GM23338 (cell line): ENCODE results near the gene CREB3L2. TPM values are rescaled to one million over a fixed set of nuclear protein-coding genes. Genes with fewer than 3 reads are reported as not detected.

ENCODE experiments used
- ATAC-seq: fragments of 200-7000 bp; cut with Tn5 transposase; 3 replicates; pipeline ENCODE4 v1.9.1; 2020
- DNase-seq: peaks from one replicate; pipeline ENCODE4 v3.0.0-alpha.2; 2015; ENCODE audit warnings: low spot score
- H2AFZ ChIP-seq: fragments of 200-600 bp; sonication (generic); 2 replicates; pipeline ENCODE4 v1.8.0; 2016; ENCODE audit warnings: antibody characterized with exemption, mild to moderate bottlenecking, moderate library complexity
- H3F3A ChIP-seq: fragments of 200-600 bp; sonication (generic); replicated peaks from 2 replicates; pipeline ENCODE4 v1.8.0; 2017; ENCODE audit warnings: antibody characterized with exemption, mixed run types, low read depth
- H3K27ac ChIP-seq: fragments of 200-600 bp; sonication (generic); 2 replicates; pipeline ENCODE4 v1.6.1; 2016; ENCODE audit warnings: low read depth
- H3K27me3 ChIP-seq: fragments of 200-600 bp; sonication (generic); 2 replicates; pipeline ENCODE4 v1.8.0; 2016; ENCODE audit warnings: mild to moderate bottlenecking, mixed run types, moderate library complexity; ENCODE audit not compliant: insufficient read depth
- H3K36me3 ChIP-seq: fragments of 200-600 bp; sonication (generic); 2 replicates; pipeline ENCODE4 v1.8.0; 2016; ENCODE audit warnings: mild to moderate bottlenecking; ENCODE audit not compliant: insufficient read depth
- H3K4me1 ChIP-seq: fragments of 200-600 bp; sonication (generic); 2 replicates; pipeline ENCODE4 v1.8.0; 2016; ENCODE audit warnings: mild to moderate bottlenecking, moderate library complexity; ENCODE audit not compliant: insufficient read depth
- H3K4me2 ChIP-seq: fragments of 200-600 bp; sonication (generic); 2 replicates; pipeline ENCODE4 v1.7.1; 2017; ENCODE audit warnings: mixed run types
- H3K4me3 ChIP-seq: fragments of 200-600 bp; sonication (generic); 2 replicates; pipeline ENCODE4 v1.6.1; 2016; ENCODE audit warnings: mixed run types
- H3K79me2 ChIP-seq: fragments of 200-600 bp; sonication (generic); replicated peaks from 2 replicates; pipeline ENCODE4 v1.8.0; 2017; ENCODE audit warnings: mild to moderate bottlenecking; ENCODE audit not compliant: insufficient read depth
- H3K9me2 ChIP-seq: fragments of 200-600 bp; sonication (generic); 2 replicates; pipeline ENCODE4 v1.8.0; 2017; ENCODE audit not compliant: insufficient read depth
- H4K20me1 ChIP-seq: fragments of 200-600 bp; sonication (generic); replicated peaks from 2 replicates; pipeline ENCODE4 v1.8.0; 2017; ENCODE audit warnings: mild to moderate bottlenecking; ENCODE audit not compliant: insufficient read depth
- H3K27ac Mint-ChIP-seq: 2 replicates; pipeline ENCODE4 v1.8.0; 2020; ENCODE audit warnings: inconsistent platforms, mild to moderate bottlenecking, moderate library complexity, mixed read lengths
- H3K27me3 Mint-ChIP-seq: 3 replicates; pipeline ENCODE4 v1.8.0; 2022; ENCODE audit warnings: low read depth, mild to moderate bottlenecking, moderate library complexity, mixed read lengths, inconsistent platforms; ENCODE audit not compliant: insufficient read depth, poor library complexity
- H3K36me3 Mint-ChIP-seq: 3 replicates; pipeline ENCODE4 v1.8.0; 2021; ENCODE audit warnings: low read depth, mild to moderate bottlenecking, inconsistent platforms, moderate library complexity, mixed read lengths
- H3K4me1 Mint-ChIP-seq: 3 replicates; pipeline ENCODE4 v1.8.0; 2020; ENCODE audit warnings: mild to moderate bottlenecking, inconsistent platforms, mixed read lengths
- H3K4me3 Mint-ChIP-seq: 3 replicates; pipeline ENCODE4 v1.8.0; 2021; ENCODE audit warnings: moderate library complexity, mild to moderate bottlenecking, inconsistent platforms, mixed read lengths
- H3K9me3 Mint-ChIP-seq: 3 replicates; pipeline ENCODE4 v1.8.0; 2020; ENCODE audit warnings: moderate library complexity, mild to moderate bottlenecking, inconsistent platforms, mixed read lengths
- CREB1 ChIP-seq: fragments of 250-450 bp; sonication (Bioruptor Pico); IDR thresholded peaks from 2 replicates; pipeline ENCODE4 v1.5.0; 2020; ENCODE audit warnings: low read depth, mild to moderate bottlenecking, moderate library complexity
- EZH2 ChIP-seq: fragments of 200-600 bp; sonication (generic); IDR thresholded peaks from one replicate; pipeline ENCODE4 v1.8.0; 2017; ENCODE audit warnings: antibody characterized with exemption, mild to moderate bottlenecking, low read depth; ENCODE audit not compliant: unreplicated experiment
- EZH2phosphoT487 ChIP-seq: fragments of 200-600 bp; sonication (generic); IDR thresholded peaks from one replicate; pipeline ENCODE4 v1.8.1; 2018; ENCODE audit warnings: antibody characterized with exemption; ENCODE audit not compliant: unreplicated experiment
- ZNF114 ChIP-seq: fragments of 250-450 bp; sonication (Bioruptor Pico); IDR thresholded peaks from 2 replicates; pipeline ENCODE4 v1.5.0; 2020; ENCODE audit warnings: mild to moderate bottlenecking, moderate library complexity
- ZNF331 ChIP-seq: fragments of 250-450 bp; sonication (Bioruptor Pico); IDR thresholded peaks from 2 replicates; pipeline ENCODE4 v1.5.0; 2020; ENCODE audit warnings: low read depth, mild to moderate bottlenecking, moderate library complexity
- polyA plus RNA-seq: library from polyadenylated mRNA; unstranded; fragments of >200 nt; fragmentation: Nextera tagmentation; extraction: Ambion mirVana; gene quantifications from 2 replicates; pipeline ENCODE4 v1.2.1, GENCODE V29; 2016
- total RNA-seq: library from RNA; depleted of rRNA; stranded (reverse); fragments of >200 nt; shearing (Covaris generic); gene quantifications from 2 replicates; pipeline ENCODE4 v1.2.3, GENCODE V29; 2014
- TF ChIP-seq, protein P1 (sequence below): IDR thresholded peaks from one replicate; pipeline ENCODE4 v1.6.1; 2018; ENCODE audit warnings: antibody characterized with exemption; ENCODE audit not compliant: unreplicated experiment
- TF ChIP-seq, protein P2 (sequence below): IDR thresholded peaks from 2 replicates; pipeline ENCODE4 v1.6.1; 2016; ENCODE audit warnings: antibody characterized with exemption
- TF ChIP-seq, protein P3 (sequence below), 2 experiments: fragments of 200-600 bp in 1 of 2; sonication (generic) in 1 of 2; conservative IDR thresholded peaks; 2 replicates each; pipeline versions ENCODE4 v1.5.1 to v1.6.1; 2016 to 2017; ENCODE audit warnings: antibody characterized with exemption in 2 of 2, low read depth in 2 of 2, mild to moderate bottlenecking in 2 of 2, moderate library complexity in 1 of 2

CREB3L2 gene
- total and polyA plus RNA-seq, 2 experiments from 2014 or later: 14.5 to 27.1 TPM

DNA sequence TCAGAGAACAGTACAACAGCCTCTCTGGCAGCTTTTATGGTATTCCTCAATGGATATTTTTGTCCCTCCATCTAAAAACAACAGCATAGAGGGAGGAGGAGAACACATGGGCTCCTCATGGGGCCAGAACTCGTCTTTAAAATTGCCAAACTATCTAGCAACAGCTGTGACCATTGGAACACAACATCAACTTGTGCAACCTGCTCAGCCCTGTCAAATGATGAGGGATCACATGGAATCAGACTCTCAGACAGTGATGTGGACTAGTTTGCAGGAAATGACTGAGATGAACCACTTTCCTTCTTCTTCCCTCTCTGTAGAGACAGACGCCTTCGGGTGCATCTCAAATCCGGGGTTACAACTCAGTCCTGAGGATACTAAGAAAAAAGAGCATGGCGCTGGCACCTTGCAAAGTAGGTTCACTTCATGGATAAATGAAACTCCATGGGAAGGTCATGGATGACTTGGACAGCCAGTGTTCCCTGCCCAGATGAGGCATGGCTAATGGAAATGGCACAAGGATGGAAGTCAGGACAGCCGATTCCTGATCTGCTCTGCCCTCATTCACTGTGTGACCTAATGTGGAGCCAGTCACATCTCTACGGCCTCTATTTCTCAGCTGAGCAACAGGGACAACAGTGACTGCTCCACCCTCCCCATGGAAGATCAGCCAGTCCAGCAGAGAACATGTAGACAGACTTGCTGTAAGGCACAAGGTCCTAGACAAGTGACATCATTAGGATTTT lies 130.5 kb downstream of the CREB3L2 start:
- Histone ChIP-seq H3K79me2 (no peaks in the 10 kb centered on the region), H2AFZ (no peak overlapping the region), H3K4me3 (no peak overlapping the region), H4K20me1 (no peaks in the 10 kb centered on the region), H3K27ac (no peak overlapping the region), H3F3A (no peaks in the 10 kb centered on the region), H3K27me3 (no peaks in the 10 kb centered on the region), H3K4me2 (no peak overlapping the region), H3K4me1 (peaks cover 8% of the 10 kb centered on the region; the same call in 1 of the 2 replicates), H3K9me2 (no peaks in the 10 kb centered on the region), H3K36me3 (no peaks in the 10 kb centered on the region; the same call in 1 of the 2 replicates)
- peaks cover 3% of the 10 kb centered on the region for H3K27me3 Mint-ChIP-seq
- H3K4me3 Mint-ChIP-seq: no peak overlapping the region
- no peak for ATAC-seq
- H3K27ac Mint-ChIP-seq: no peak overlapping the region
- peaks cover 20% of the 10 kb centered on the region for H3K4me1 Mint-ChIP-seq
- peaks cover 28% of the 10 kb centered on the region for H3K36me3 Mint-ChIP-seq
- no peak for DNase-seq
- TF ChIP-seq EZH2: no peak
- TF ChIP-seq, protein P1, sequence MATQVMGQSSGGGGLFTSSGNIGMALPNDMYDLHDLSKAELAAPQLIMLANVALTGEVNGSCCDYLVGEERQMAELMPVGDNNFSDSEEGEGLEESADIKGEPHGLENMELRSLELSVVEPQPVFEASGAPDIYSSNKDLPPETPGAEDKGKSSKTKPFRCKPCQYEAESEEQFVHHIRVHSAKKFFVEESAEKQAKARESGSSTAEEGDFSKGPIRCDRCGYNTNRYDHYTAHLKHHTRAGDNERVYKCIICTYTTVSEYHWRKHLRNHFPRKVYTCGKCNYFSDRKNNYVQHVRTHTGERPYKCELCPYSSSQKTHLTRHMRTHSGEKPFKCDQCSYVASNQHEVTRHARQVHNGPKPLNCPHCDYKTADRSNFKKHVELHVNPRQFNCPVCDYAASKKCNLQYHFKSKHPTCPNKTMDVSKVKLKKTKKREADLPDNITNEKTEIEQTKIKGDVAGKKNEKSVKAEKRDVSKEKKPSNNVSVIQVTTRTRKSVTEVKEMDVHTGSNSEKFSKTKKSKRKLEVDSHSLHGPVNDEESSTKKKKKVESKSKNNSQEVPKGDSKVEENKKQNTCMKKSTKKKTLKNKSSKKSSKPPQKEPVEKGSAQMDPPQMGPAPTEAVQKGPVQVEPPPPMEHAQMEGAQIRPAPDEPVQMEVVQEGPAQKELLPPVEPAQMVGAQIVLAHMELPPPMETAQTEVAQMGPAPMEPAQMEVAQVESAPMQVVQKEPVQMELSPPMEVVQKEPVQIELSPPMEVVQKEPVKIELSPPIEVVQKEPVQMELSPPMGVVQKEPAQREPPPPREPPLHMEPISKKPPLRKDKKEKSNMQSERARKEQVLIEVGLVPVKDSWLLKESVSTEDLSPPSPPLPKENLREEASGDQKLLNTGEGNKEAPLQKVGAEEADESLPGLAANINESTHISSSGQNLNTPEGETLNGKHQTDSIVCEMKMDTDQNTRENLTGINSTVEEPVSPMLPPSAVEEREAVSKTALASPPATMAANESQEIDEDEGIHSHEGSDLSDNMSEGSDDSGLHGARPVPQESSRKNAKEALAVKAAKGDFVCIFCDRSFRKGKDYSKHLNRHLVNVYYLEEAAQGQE: no peak
- no peak for TF ChIP-seq ZNF114 (CRISPR knock-in tag)
- TF ChIP-seq, protein P2, sequence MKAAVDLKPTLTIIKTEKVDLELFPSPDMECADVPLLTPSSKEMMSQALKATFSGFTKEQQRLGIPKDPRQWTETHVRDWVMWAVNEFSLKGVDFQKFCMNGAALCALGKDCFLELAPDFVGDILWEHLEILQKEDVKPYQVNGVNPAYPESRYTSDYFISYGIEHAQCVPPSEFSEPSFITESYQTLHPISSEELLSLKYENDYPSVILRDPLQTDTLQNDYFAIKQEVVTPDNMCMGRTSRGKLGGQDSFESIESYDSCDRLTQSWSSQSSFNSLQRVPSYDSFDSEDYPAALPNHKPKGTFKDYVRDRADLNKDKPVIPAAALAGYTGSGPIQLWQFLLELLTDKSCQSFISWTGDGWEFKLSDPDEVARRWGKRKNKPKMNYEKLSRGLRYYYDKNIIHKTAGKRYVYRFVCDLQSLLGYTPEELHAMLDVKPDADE: no peak
- TF ChIP-seq, protein P3, sequence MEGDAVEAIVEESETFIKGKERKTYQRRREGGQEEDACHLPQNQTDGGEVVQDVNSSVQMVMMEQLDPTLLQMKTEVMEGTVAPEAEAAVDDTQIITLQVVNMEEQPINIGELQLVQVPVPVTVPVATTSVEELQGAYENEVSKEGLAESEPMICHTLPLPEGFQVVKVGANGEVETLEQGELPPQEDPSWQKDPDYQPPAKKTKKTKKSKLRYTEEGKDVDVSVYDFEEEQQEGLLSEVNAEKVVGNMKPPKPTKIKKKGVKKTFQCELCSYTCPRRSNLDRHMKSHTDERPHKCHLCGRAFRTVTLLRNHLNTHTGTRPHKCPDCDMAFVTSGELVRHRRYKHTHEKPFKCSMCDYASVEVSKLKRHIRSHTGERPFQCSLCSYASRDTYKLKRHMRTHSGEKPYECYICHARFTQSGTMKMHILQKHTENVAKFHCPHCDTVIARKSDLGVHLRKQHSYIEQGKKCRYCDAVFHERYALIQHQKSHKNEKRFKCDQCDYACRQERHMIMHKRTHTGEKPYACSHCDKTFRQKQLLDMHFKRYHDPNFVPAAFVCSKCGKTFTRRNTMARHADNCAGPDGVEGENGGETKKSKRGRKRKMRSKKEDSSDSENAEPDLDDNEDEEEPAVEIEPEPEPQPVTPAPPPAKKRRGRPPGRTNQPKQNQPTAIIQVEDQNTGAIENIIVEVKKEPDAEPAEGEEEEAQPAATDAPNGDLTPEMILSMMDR (conservative IDR thresholded peaks at IDR 0.05; ENCODE audit: low read depth in 2 of 2): no peak
- TF ChIP-seq EZH2phosphoT487: no peak
- TF ChIP-seq ZNF331 (CRISPR knock-in tag): no peak
- no peak for TF ChIP-seq CREB1 (CRISPR knock-in tag)
- no peaks in the 10 kb centered on the region; the same call in 2 of the 3 replicates for H3K9me3 Mint-ChIP-seq
